Heart left ventricle (tissue), 13 donors: ENCODE results near the gene KCTD2.

Source experiments
- POLR2A ChIP-seq, 2 donors: fragments of 450-650 bp; IDR thresholded peaks; one replicate each; pipeline ENCODE4 v1.6.1; 2017; ENCODE audit warnings: antibody characterized with exemption in 2 of 2, mild to moderate bottlenecking in 2 of 2, moderate library complexity in 2 of 2
- TF ChIP-seq, protein P1 (sequence below), 12 donors: fragments of 200-600 bp; sonication (generic) in 4 of 12; IDR thresholded peaks; one replicate each; pipeline versions ENCODE4 v1.5.0 to v1.8.0; 2018 to 2022; ENCODE audit warnings: antibody characterized with exemption in 12 of 12, mild to moderate bottlenecking in 5 of 12
- donor health status: ischemic (EF 13 %, LVEDD 7.1; RV severe dilation, severe dysfunction).
- donor health status: DM: no; HTN: yes; CAD: no.
- donor health status: DM: no; HTN: no; CAD: no.
- donor health status: ischemic (EF 25% LVEDD 6.9; RV normal size, moderate dysfunction).
- donor health status: ischemic (EF 25% LVEDD 5.7; RV mildly dilated, moderate dysfunction).
- donor health status: ischemic (EF 35%, LVEDD 5.7; RV mildly dilated, moderate dysfunction).
- donor health status: nonischemic (EF 11% LVEDD 7.7; RV severe dilation, severe dysfunction).
- donor health status: DM: yes; HTN: yes; CAD: no.
- donor health status: PGD.
- donor health status: ischemic (EF 29% LVEDD 5.4; RV normal size, mild dysfunction).
- donor health status: nonischemic (EF 23%, LVEDD 6.1; RV moderate dilation, normal function).

GRCh38 chr17:75033346-75034235 lies 13.4 kb upstream of the KCTD2 start:
- TF ChIP-seq, protein P1, sequence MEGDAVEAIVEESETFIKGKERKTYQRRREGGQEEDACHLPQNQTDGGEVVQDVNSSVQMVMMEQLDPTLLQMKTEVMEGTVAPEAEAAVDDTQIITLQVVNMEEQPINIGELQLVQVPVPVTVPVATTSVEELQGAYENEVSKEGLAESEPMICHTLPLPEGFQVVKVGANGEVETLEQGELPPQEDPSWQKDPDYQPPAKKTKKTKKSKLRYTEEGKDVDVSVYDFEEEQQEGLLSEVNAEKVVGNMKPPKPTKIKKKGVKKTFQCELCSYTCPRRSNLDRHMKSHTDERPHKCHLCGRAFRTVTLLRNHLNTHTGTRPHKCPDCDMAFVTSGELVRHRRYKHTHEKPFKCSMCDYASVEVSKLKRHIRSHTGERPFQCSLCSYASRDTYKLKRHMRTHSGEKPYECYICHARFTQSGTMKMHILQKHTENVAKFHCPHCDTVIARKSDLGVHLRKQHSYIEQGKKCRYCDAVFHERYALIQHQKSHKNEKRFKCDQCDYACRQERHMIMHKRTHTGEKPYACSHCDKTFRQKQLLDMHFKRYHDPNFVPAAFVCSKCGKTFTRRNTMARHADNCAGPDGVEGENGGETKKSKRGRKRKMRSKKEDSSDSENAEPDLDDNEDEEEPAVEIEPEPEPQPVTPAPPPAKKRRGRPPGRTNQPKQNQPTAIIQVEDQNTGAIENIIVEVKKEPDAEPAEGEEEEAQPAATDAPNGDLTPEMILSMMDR (IDR thresholded peaks at IDR 0.05) = no peak
- no peak for TF ChIP-seq POLR2A (IDR thresholded peaks at IDR 0.05)
